HepG2 (cell line): ENCODE measurements around the gene KDM5B. TPM values are rescaled to one million over a fixed set of nuclear protein-coding genes. Genes with fewer than 3 reads are reported as not detected.

Experiments
- ARID2 ChIP-seq: sonication (generic); formaldehyde crosslinking; IDR thresholded peaks from 2 replicates; pipeline ENCODE4 v1.8.1; 2022; ENCODE audit warnings: mild to moderate bottlenecking, missing genetic modification reagents, borderline replicate concordance
- FOXJ3 ChIP-seq: sonication (generic); formaldehyde crosslinking; IDR thresholded peaks from 2 replicates; pipeline ENCODE4 v1.4.0; 2020; ENCODE audit warnings: missing genetic modification reagents, mild to moderate bottlenecking, borderline replicate concordance
- GATAD2A ChIP-seq: IDR thresholded peaks from 2 replicates; pipeline ENCODE4 v1.6.1; 2016
- GTF2F1 ChIP-seq: fragments of 150-350 bp; IDR thresholded peaks from 2 replicates; pipeline ENCODE4 v1.6.1; 2014; ENCODE audit warnings: low read length
- KLF12 ChIP-seq: sonication (generic); formaldehyde crosslinking; IDR thresholded peaks from 2 replicates; pipeline ENCODE4 v1.4.0; 2020; ENCODE audit warnings: missing genetic modification reagents, borderline replicate concordance
- KLF15 ChIP-seq: sonication (generic); formaldehyde crosslinking; IDR thresholded peaks from 2 replicates; pipeline ENCODE4 v1.8.1; 2023; ENCODE audit warnings: borderline replicate concordance, mild to moderate bottlenecking, inconsistent platforms, missing genetic modification reagents, mixed read lengths
- MTA3 ChIP-seq: sonication (generic); formaldehyde crosslinking; IDR thresholded peaks from 2 replicates; pipeline ENCODE4 v1.4.0; 2020; ENCODE audit warnings: missing genetic modification reagents
- MTF1 ChIP-seq: sonication (generic); formaldehyde crosslinking; IDR thresholded peaks from 2 replicates; pipeline ENCODE4 v1.5.0; 2020; ENCODE audit warnings: missing genetic modification reagents
- NCOA2 ChIP-seq: sonication (generic); formaldehyde crosslinking; IDR thresholded peaks from 2 replicates; pipeline ENCODE4 v1.8.0; 2022; ENCODE audit warnings: inconsistent platforms
- NR2F6 ChIP-seq, 2 experiments: IDR thresholded peaks; 2 replicates each; pipeline ENCODE4 v1.6.1; 2016; ENCODE audit warnings: antibody characterized with exemption in 1 of 2, mild to moderate bottlenecking in 1 of 2
- REST ChIP-seq, 2 experiments: IDR thresholded peaks; 2 replicates each; pipeline ENCODE4 v1.6.1; 2011 to 2012; ENCODE audit warnings: low read length in 2 of 2, borderline replicate concordance in 1 of 2, low read depth in 1 of 2, mild to moderate bottlenecking in 1 of 2, moderate library complexity in 1 of 2
- SP5 ChIP-seq: IDR thresholded peaks from 2 replicates; pipeline ENCODE4 v1.6.1; 2016; ENCODE audit warnings: low read depth, borderline replicate concordance
- THYN1 ChIP-seq: sonication (generic); formaldehyde crosslinking; IDR thresholded peaks from 2 replicates; pipeline ENCODE4 v1.8.1; 2023; ENCODE audit warnings: low read depth, mild to moderate bottlenecking, moderate library complexity, missing genetic modification reagents, borderline replicate concordance
- ZNF24 ChIP-seq: fragments of 450-650 bp; IDR thresholded peaks from 2 replicates; pipeline ENCODE4 v1.6.1; 2017; ENCODE audit warnings: antibody characterized with exemption, mild to moderate bottlenecking
- ZNF383 ChIP-seq: sonication (generic); formaldehyde crosslinking; IDR thresholded peaks from 2 replicates; pipeline ENCODE4 v1.4.0; 2020; ENCODE audit warnings: missing genetic modification reagents, mild to moderate bottlenecking, borderline replicate concordance
- ZNF468 ChIP-seq: sonication (generic); formaldehyde crosslinking; IDR thresholded peaks from 2 replicates; pipeline ENCODE4 v1.8.0; 2022; ENCODE audit warnings: mild to moderate bottlenecking, moderate library complexity, missing genetic modification reagents
- ZNF614 ChIP-seq: IDR thresholded peaks from 2 replicates; pipeline ENCODE4 v1.6.1; 2018; ENCODE audit warnings: missing biosample characterization, missing genetic modification reagents, inconsistent platforms, borderline replicate concordance
- ZNF709 ChIP-seq: sonication (generic); formaldehyde crosslinking; IDR thresholded peaks from 2 replicates; pipeline ENCODE4 v1.5.0; 2020; ENCODE audit warnings: mild to moderate bottlenecking, missing genetic modification reagents
- ZNF883 ChIP-seq: sonication (generic); formaldehyde crosslinking; IDR thresholded peaks from 2 replicates; pipeline ENCODE4 v1.5.1; 2020; ENCODE audit warnings: mild to moderate bottlenecking, missing genetic modification reagents; ENCODE audit errors: not compliant biosample characterization
- polyA plus RNA-seq, 8 experiments: library from polyadenylated mRNA; depleted of rRNA in 3 of 8; stranded (reverse) in 7 of 8; unstranded in 1 of 8; fragments of >200 nt; fragmentation: Illumina TruSeq in 4 of 8; extraction: Trizol in 4 of 8; gene quantifications; 2 replicates each; pipeline versions ENCODE4 v1.2.1 to v1.2.3, GENCODE V29; 2011 to 2016; ENCODE audit warnings: low read depth in 4 of 8, missing spikeins in 1 of 8, mixed read lengths in 1 of 8; ENCODE audit not compliant: insufficient read depth in 1 of 8
- total RNA-seq, 5 experiments: library from RNA; depleted of rRNA; stranded (reverse); fragments of >200 nt; fragmentation: Illumina TruSeq; extraction: Trizol; gene quantifications; 2 replicates each; pipeline ENCODE4 v1.2.3, GENCODE V29; 2016; ENCODE audit warnings: low read depth in 1 of 5
- TF ChIP-seq, protein P1 (sequence below): sonication (generic); formaldehyde crosslinking; IDR thresholded peaks from 2 replicates; pipeline ENCODE4 v1.9.0; 2021; ENCODE audit warnings: missing genetic modification reagents, mild to moderate bottlenecking, borderline replicate concordance
- TF ChIP-seq, protein P2 (sequence below): sonication (generic); formaldehyde crosslinking; IDR thresholded peaks from 2 replicates; pipeline ENCODE4 v1.4.0; 2020; ENCODE audit warnings: mild to moderate bottlenecking, missing genetic modification reagents
- TF ChIP-seq, protein P3 (sequence below): sonication (generic); formaldehyde crosslinking; IDR thresholded peaks from 2 replicates; pipeline ENCODE4 v1.8.1; 2023; ENCODE audit warnings: mild to moderate bottlenecking, missing genetic modification reagents

The KDM5B gene
- total and polyA plus RNA-seq, 2 of the 13 experiments (the other 11 are each of a cell fraction or from before 2014, with no cell fraction given) = 34.2 to 35.4 TPM

- TF ChIP-seq MTA3 (CRISPR knock-in tag) = no peak
- TF ChIP-seq NCOA2 = peak; percentile 64
- TF ChIP-seq REST (IDR thresholded peaks at IDR 0.05; ENCODE audit: borderline replicate concordance in 1 of 2, low read depth in 1 of 2, low read length in 2 of 2) = peak; percentile 93 to 98
- TF ChIP-seq, protein P1, sequence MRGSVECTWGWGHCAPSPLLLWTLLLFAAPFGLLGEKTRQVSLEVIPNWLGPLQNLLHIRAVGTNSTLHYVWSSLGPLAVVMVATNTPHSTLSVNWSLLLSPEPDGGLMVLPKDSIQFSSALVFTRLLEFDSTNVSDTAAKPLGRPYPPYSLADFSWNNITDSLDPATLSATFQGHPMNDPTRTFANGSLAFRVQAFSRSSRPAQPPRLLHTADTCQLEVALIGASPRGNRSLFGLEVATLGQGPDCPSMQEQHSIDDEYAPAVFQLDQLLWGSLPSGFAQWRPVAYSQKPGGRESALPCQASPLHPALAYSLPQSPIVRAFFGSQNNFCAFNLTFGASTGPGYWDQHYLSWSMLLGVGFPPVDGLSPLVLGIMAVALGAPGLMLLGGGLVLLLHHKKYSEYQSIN (CRISPR knock-in tag) = 0 out of 2 replicates have a peak, but pooled peaks have one; percentile 43
- TF ChIP-seq MTF1 (CRISPR knock-in tag) = no peak
- TF ChIP-seq, protein P2, sequence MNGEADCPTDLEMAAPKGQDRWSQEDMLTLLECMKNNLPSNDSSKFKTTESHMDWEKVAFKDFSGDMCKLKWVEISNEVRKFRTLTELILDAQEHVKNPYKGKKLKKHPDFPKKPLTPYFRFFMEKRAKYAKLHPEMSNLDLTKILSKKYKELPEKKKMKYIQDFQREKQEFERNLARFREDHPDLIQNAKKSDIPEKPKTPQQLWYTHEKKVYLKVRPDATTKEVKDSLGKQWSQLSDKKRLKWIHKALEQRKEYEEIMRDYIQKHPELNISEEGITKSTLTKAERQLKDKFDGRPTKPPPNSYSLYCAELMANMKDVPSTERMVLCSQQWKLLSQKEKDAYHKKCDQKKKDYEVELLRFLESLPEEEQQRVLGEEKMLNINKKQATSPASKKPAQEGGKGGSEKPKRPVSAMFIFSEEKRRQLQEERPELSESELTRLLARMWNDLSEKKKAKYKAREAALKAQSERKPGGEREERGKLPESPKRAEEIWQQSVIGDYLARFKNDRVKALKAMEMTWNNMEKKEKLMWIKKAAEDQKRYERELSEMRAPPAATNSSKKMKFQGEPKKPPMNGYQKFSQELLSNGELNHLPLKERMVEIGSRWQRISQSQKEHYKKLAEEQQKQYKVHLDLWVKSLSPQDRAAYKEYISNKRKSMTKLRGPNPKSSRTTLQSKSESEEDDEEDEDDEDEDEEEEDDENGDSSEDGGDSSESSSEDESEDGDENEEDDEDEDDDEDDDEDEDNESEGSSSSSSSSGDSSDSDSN (CRISPR knock-in tag) = no peak
- no peak for TF ChIP-seq SP5 (CRISPR knock-in tag)
- no peak for TF ChIP-seq ARID2 (CRISPR knock-in tag)
- TF ChIP-seq GTF2F1 = no peak
- no peak for TF ChIP-seq GATAD2A (CRISPR knock-in tag)
- TF ChIP-seq ZNF883 = no peak
- TF ChIP-seq FOXJ3 (CRISPR knock-in tag) = no peak
- peak; percentile 38; the same call in 1 of the 2 replicates for TF ChIP-seq NR2F6 (IDR thresholded peaks at IDR 0.05)
- TF ChIP-seq NR2F6 (CRISPR knock-in tag; IDR thresholded peaks at IDR 0.05) = peak; percentile 73
- no peak for TF ChIP-seq ZNF24
- TF ChIP-seq ZNF383 (CRISPR knock-in tag) = no peak
- peak; percentile 78; the same call in 1 of the 2 replicates for TF ChIP-seq ZNF709 (CRISPR knock-in tag)
- peak; percentile 60; the same call in 1 of the 2 replicates for TF ChIP-seq ZNF614 (CRISPR knock-in tag)
- no peak for TF ChIP-seq THYN1 (CRISPR knock-in tag)
- TF ChIP-seq, protein P3, sequence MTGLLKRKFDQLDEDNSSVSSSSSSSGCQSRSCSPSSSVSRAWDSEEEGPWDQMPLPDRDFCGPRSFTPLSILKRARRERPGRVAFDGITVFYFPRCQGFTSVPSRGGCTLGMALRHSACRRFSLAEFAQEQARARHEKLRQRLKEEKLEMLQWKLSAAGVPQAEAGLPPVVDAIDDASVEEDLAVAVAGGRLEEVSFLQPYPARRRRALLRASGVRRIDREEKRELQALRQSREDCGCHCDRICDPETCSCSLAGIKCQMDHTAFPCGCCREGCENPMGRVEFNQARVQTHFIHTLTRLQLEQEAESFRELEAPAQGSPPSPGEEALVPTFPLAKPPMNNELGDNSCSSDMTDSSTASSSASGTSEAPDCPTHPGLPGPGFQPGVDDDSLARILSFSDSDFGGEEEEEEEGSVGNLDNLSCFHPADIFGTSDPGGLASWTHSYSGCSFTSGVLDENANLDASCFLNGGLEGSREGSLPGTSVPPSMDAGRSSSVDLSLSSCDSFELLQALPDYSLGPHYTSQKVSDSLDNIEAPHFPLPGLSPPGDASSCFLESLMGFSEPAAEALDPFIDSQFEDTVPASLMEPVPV (CRISPR knock-in tag) = no peak
- no peak for TF ChIP-seq KLF12 (CRISPR knock-in tag)
- no peak for TF ChIP-seq KLF15
- no peak for TF ChIP-seq ZNF468 (CRISPR knock-in tag)
These were observed 115.2 kb downstream of the KDM5B start (continued) for GRCh38 chr1:202692959-202693555.
